Rectal smooth muscle tissue (tissue), 1 donor: ENCODE data around the gene TRAPPC8.

ENCODE experiments used
- H3K27ac ChIP-seq: one replicate; pipeline ENCODE4 v1.7.0; 2013; ENCODE audit warnings: low read depth, low read length, inconsistent platforms
- H3K27me3 ChIP-seq: one replicate; pipeline ENCODE4 v1.7.0; 2013; ENCODE audit warnings: low read length; ENCODE audit not compliant: control insufficient read depth, insufficient read depth
- H3K36me3 ChIP-seq: one replicate; pipeline ENCODE4 v1.7.0; 2013; ENCODE audit warnings: low read length; ENCODE audit not compliant: control insufficient read depth, insufficient read depth
- H3K4me1 ChIP-seq: one replicate; pipeline ENCODE4 v1.7.0; 2013; ENCODE audit warnings: low read length; ENCODE audit not compliant: control insufficient read depth, insufficient read depth
- H3K4me3 ChIP-seq: one replicate; pipeline ENCODE4 v1.7.0; 2013; ENCODE audit warnings: low read length
- H3K9ac ChIP-seq: one replicate; pipeline ENCODE4 v1.7.0; 2013; ENCODE audit warnings: low read length

TRAPPC8 gene

DNA sequence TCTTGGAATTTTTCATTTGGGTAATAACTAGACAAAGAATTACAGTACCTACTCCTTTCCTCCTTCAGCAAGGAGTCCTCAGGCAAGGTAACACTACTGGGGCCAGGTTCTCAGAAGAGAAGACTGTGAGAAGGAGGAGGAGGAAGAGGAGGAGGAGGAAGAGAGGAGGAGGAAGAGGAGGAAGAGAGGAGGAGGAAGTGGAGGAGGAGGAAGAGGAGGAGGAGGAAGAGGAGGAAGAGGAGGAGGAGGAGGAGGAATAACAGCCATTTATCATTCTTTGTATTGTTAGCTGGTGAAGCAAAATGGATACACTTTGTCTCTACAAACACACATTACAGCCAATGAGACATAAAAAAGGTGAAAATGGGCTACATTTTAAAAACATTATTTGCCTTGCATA lies 149.4 kb downstream of the TRAPPC8 start:
- H3K27ac ChIP-seq: no peak overlapping the region
- H3K27me3 ChIP-seq: no peaks in the 10 kb centered on the region
- no peaks in the 10 kb centered on the region for H3K36me3 ChIP-seq
- no peaks in the 10 kb centered on the region for H3K4me1 ChIP-seq
- no peak overlapping the region for H3K4me3 ChIP-seq
- H3K9ac ChIP-seq: no peak overlapping the region

GRCh38 chr18:31792580-31792911 lies 150.4 kb downstream of the TRAPPC8 start:
- no peaks in the 10 kb centered on the region for H3K27me3 ChIP-seq
- H3K27ac ChIP-seq: no peak overlapping the region
- H3K36me3 ChIP-seq: no peaks in the 10 kb centered on the region
- no peak overlapping the region for H3K4me3 ChIP-seq
- H3K9ac ChIP-seq: no peak overlapping the region
- H3K4me1 ChIP-seq: no peaks in the 10 kb centered on the region

GRCh38 chr18:31791817-31792579 lies 150.9 kb downstream of the TRAPPC8 start:
- H3K4me1 ChIP-seq: no peaks in the 10 kb centered on the region
- no peak overlapping the region for H3K9ac ChIP-seq
- no peak overlapping the region for H3K4me3 ChIP-seq
- no peaks in the 10 kb centered on the region for H3K27me3 ChIP-seq
- no peak overlapping the region for H3K27ac ChIP-seq
- H3K36me3 ChIP-seq: no peaks in the 10 kb centered on the region

DNA sequence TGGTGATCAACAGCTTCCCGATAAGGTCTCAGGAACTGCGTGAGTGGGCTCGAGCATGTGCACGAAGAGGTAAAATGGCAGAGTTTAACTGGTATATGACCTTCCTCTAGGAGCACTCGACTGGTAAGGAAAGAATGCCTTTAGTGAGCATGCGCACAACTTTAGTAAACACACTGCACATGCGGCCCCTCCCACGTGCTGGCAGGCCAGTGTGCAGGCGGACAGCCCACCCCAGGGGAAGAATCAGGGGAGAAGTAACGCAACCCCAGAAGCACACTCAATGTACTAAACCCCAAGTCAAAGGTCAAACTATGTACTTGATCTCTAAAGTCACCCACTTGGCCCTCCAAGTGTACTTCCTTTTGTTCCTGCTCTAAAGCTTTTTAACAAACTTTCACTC lies 153.5 kb downstream of the TRAPPC8 start:
- H3K9ac ChIP-seq: no peak overlapping the region
- H3K4me3 ChIP-seq: no peak overlapping the region
- H3K36me3 ChIP-seq: no peaks in the 10 kb centered on the region
- no peak overlapping the region for H3K27ac ChIP-seq
- H3K4me1 ChIP-seq: no peaks in the 10 kb centered on the region
- no peaks in the 10 kb centered on the region for H3K27me3 ChIP-seq

GRCh38 chr18:31783059-31783458 lies 159.9 kb downstream of the TRAPPC8 start:
- Histone ChIP-seq H3K27ac (no peak overlapping the region), H3K4me3 (no peak overlapping the region), H3K9ac (no peak overlapping the region), H3K4me1 (no peaks in the 10 kb centered on the region), H3K27me3 (no peaks in the 10 kb centered on the region), H3K36me3 (no peaks in the 10 kb centered on the region)
